Suprapubic skin (tissue), 3 donors: Measurements from ENCODE around the gene LRBA.

Source experiments
- CTCF ChIP-seq, 2 donors: fragments of 200-600 bp in 1 of 2; fragments of 450-650 bp in 1 of 2; sonication (generic) in 1 of 2; IDR thresholded peaks; one replicate each; pipeline ENCODE4 v1.5.1; 2016 to 2019; ENCODE audit warnings: antibody characterized with exemption in 2 of 2, mild to moderate bottlenecking in 1 of 2, moderate library complexity in 1 of 2
- POLR2AphosphoS5 ChIP-seq, 3 donors: sonication (generic); formaldehyde crosslinking; IDR thresholded peaks; one replicate each; pipeline ENCODE4 v1.6.1; 2017; ENCODE audit warnings: antibody characterized with exemption in 3 of 3

- TF ChIP-seq CTCF (IDR thresholded peaks at IDR 0.05) (no peak), POLR2AphosphoS5 (IDR thresholded peaks at IDR 0.05) (no peak)
Observed at GRCh38 chr4:150591406-150591805, 423.7 kb downstream of the LRBA start.
